GM19025 (cell line): ENCODE measurements around the gene EPHX1.

ENCODE experiments used
- ATAC-seq: cut with Tn5 transposase; IDR thresholded peaks from one replicate; pipeline ENCODE4 v1.9.1; 2021; ENCODE audit warnings: mild to moderate bottlenecking, low read depth, moderate library complexity; ENCODE audit not compliant: unreplicated experiment

EPHX1 gene

GRCh38 chr1:225891229-225891972, 81.5 kb downstream of the EPHX1 start:
- no peak for ATAC-seq

GRCh38 chr1:225892307-225892706, 82.4 kb downstream of the EPHX1 start:
- no peak for ATAC-seq
